Ishikawa (cell line): ENCODE data around the gene ALB.

Experiments
- MAX ChIP-seq: IDR thresholded peaks from 2 replicates; pipeline ENCODE4 v1.6.1; 2012
- RAD21 ChIP-seq: IDR thresholded peaks from 2 replicates; pipeline ENCODE4 v1.6.1; 2012; ENCODE audit warnings: low read depth
- TEAD4 ChIP-seq: IDR thresholded peaks from 2 replicates; pipeline ENCODE4 v1.6.1; 2012

- TF ChIP-seq RAD21 (no peak), TEAD4 (no peak), MAX (no peak)
Measured at GRCh38 chr4:73445383-73446335, 41.6 kb downstream of the ALB start.
